ENCODE data around the gene TIGAR.

TIGAR gene

GRCh38 chr12:4380332-4380731, 59.3 kb downstream of the TIGAR start:
- DNase-seq (ENCODE audit: low spot score), result no peak
- TF ChIP-seq CTCF (IDR thresholded peaks at IDR 0.05; ENCODE audit: borderline replicate concordance, control extremely low read depth, extremely low read depth, insufficient read depth, missing control alignments), result no peak
- in situ Hi-C loops (cut with MboI; ENCODE audit: low sequenced_read_pairs, unreplicated experiment), result no loop called here

GRCh38 chr12:4383304-4383865, 62.4 kb downstream of the TIGAR start:
- TF ChIP-seq CTCF (IDR thresholded peaks at IDR 0.05; ENCODE audit: borderline replicate concordance, control extremely low read depth, extremely low read depth, insufficient read depth, missing control alignments), result peak; percentile 41
- in situ Hi-C loops (cut with MboI; ENCODE audit: low sequenced_read_pairs, unreplicated experiment), result no loop called here

GRCh38 chr12:4386801-4387200, 65.8 kb downstream of the TIGAR start:
- in situ Hi-C loops (cut with MboI; ENCODE audit: low sequenced_read_pairs, unreplicated experiment), result no loop called here
- DNase-seq (ENCODE audit: low spot score), result no peak
- no peak for TF ChIP-seq CTCF (IDR thresholded peaks at IDR 0.05; ENCODE audit: borderline replicate concordance, control extremely low read depth, extremely low read depth, insufficient read depth, missing control alignments)

More at GRCh38 chr12:4383304-4383865, 62.4 kb downstream of the TIGAR start:
- DNase-seq (ENCODE audit: low spot score), result peak; percentile 48

- DNase-seq (ENCODE audit: low spot score), result no peak
- no peak for TF ChIP-seq CTCF (IDR thresholded peaks at IDR 0.05; ENCODE audit: borderline replicate concordance, control extremely low read depth, extremely low read depth, insufficient read depth, missing control alignments)
- in situ Hi-C loops (cut with MboI; ENCODE audit: low sequenced_read_pairs, unreplicated experiment), result no loop called here
These were observed 66.6 kb downstream of the TIGAR start for GRCh38 chr12:4387607-4388006.

- no peak for TF ChIP-seq CTCF (IDR thresholded peaks at IDR 0.05; ENCODE audit: borderline replicate concordance, control extremely low read depth, extremely low read depth, insufficient read depth, missing control alignments)
- DNase-seq (ENCODE audit: low spot score), result no peak
- in situ Hi-C loops (cut with MboI; ENCODE audit: low sequenced_read_pairs, unreplicated experiment), result no loop called here
These were observed 67.0 kb downstream of the TIGAR start for GRCh38 chr12:4388032-4388431.

- no peak for DNase-seq (ENCODE audit: low spot score)
- in situ Hi-C loops (cut with MboI; ENCODE audit: low sequenced_read_pairs, unreplicated experiment), result no loop called here
These were observed 67.6 kb downstream of the TIGAR start for GRCh38 chr12:4388662-4389061.

More at GRCh38 chr12:4388662-4389061, 67.6 kb downstream of the TIGAR start:
- TF ChIP-seq CTCF (IDR thresholded peaks at IDR 0.05; ENCODE audit: borderline replicate concordance, control extremely low read depth, extremely low read depth, insufficient read depth, missing control alignments), result no peak

Measured in GM13976 (cell line).